ENCODE data around the gene KRTAP9-8.

DNA sequence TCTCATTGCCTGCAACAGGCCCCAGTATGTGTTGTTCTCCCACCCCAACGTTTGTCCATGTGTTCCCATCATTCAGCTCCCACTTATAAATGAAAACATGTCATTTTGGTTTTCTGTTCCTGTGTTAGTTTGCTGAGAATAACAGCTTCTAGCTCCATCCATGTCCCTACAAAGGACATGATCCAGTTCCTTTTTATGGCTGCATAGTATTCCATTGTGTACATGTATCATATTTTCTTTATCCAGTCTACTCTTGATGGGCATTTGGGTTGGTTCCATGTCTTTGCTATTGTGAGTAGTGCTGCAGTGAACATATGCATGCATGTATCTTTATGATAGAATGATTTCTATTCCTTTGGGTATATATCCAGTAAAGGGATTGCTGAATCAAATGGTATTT, 22.1 kb upstream of the KRTAP9-8 start:
- TF ChIP-seq TAF1 (IDR thresholded peaks at IDR 0.05; ENCODE audit: borderline replicate concordance, insufficient read depth, low read length) (no peak), FOXP2 (optimal IDR thresholded peaks at IDR 0.05; ENCODE audit: borderline replicate concordance, extremely low read depth, extremely low read length, insufficient read depth) (no peak), SIN3A (IDR thresholded peaks at IDR 0.05; ENCODE audit: borderline replicate concordance, insufficient read depth, low read length) (no peak), POLR2AphosphoS5 (IDR thresholded peaks at IDR 0.05; ENCODE audit: low read depth, low read length) (no peak)
- TF ChIP-seq, protein P1, sequence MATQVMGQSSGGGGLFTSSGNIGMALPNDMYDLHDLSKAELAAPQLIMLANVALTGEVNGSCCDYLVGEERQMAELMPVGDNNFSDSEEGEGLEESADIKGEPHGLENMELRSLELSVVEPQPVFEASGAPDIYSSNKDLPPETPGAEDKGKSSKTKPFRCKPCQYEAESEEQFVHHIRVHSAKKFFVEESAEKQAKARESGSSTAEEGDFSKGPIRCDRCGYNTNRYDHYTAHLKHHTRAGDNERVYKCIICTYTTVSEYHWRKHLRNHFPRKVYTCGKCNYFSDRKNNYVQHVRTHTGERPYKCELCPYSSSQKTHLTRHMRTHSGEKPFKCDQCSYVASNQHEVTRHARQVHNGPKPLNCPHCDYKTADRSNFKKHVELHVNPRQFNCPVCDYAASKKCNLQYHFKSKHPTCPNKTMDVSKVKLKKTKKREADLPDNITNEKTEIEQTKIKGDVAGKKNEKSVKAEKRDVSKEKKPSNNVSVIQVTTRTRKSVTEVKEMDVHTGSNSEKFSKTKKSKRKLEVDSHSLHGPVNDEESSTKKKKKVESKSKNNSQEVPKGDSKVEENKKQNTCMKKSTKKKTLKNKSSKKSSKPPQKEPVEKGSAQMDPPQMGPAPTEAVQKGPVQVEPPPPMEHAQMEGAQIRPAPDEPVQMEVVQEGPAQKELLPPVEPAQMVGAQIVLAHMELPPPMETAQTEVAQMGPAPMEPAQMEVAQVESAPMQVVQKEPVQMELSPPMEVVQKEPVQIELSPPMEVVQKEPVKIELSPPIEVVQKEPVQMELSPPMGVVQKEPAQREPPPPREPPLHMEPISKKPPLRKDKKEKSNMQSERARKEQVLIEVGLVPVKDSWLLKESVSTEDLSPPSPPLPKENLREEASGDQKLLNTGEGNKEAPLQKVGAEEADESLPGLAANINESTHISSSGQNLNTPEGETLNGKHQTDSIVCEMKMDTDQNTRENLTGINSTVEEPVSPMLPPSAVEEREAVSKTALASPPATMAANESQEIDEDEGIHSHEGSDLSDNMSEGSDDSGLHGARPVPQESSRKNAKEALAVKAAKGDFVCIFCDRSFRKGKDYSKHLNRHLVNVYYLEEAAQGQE (IDR thresholded peaks at IDR 0.05; ENCODE audit: insufficient read depth in 1 of 2, low read depth in 2 of 2, low read length in 2 of 2): no peak

Data from PFSK-1 (cell line).